IMR-90 (cell line): ENCODE results near the gene TNFSF9. TPM values are rescaled to one million over a fixed set of nuclear protein-coding genes. Genes with fewer than 3 reads are reported as not detected.

Experiments
- ATAC-seq: fragments of 200-7000 bp; cut with Tn5 transposase; 2 replicates; pipeline ENCODE4 v1.9.1; 2020; ENCODE audit warnings: low read depth, mild to moderate bottlenecking, moderate library complexity
- BruUV-seq: library from RNA; stranded (reverse); fragments of 400-500 nt; replicated peaks from 2 replicates; lab custom pipeline; 2021; lab: Mats Ljungman, UMichigan
- CTCF ChIA-PET: fragments of 300-600 bp; formaldehyde crosslinking; extraction: SDS; loops from one replicate; lab custom pipeline; 2021; ENCODE audit warnings: antibody characterized with exemption; lab: Yijun Ruan, JAX
- POLR2A ChIA-PET: fragments of 300-600 bp; sonication (Branson Sonifier 250); formaldehyde crosslinking; loops from one replicate; lab custom pipeline; 2022; ENCODE audit warnings: antibody characterized with exemption; ENCODE audit not compliant: unreplicated experiment; lab: Charles Lee
- DNase-seq: peaks from one replicate; pipeline ENCODE4 v3.0.0; 2013
- H2AFZ ChIP-seq: replicated peaks from 2 replicates; pipeline ENCODE3; 2013; ENCODE audit warnings: low read length, mild to moderate bottlenecking; ENCODE audit not compliant: poor library complexity
- H2AK5ac ChIP-seq: 2 replicates; pipeline ENCODE4 v1.6.1; 2013; ENCODE audit warnings: low read depth, low read length, inconsistent platforms
- H2AK9ac ChIP-seq: replicated peaks from 2 replicates; pipeline ENCODE3; 2013; ENCODE audit warnings: mild to moderate bottlenecking, low read depth, low read length, moderate library complexity; ENCODE audit not compliant: poor library complexity
- H2BK120ac ChIP-seq: 2 replicates; pipeline ENCODE4 v1.6.1; 2013; ENCODE audit warnings: low read depth, low read length, inconsistent platforms
- H2BK15ac ChIP-seq: 3 replicates; pipeline ENCODE4 v1.6.1; 2013; ENCODE audit warnings: low read depth, low read length, inconsistent platforms
- H2BK20ac ChIP-seq: 2 replicates; pipeline ENCODE4 v1.6.1; 2013; ENCODE audit warnings: low read depth, mild to moderate bottlenecking, inconsistent platforms, low read length, moderate library complexity
- H2BK5ac ChIP-seq: 2 replicates; pipeline ENCODE4 v1.6.1; 2013; ENCODE audit warnings: mild to moderate bottlenecking, low read depth, low read length, inconsistent platforms; ENCODE audit not compliant: poor library complexity, severe bottlenecking
- H3K14ac ChIP-seq: replicated peaks from 2 replicates; pipeline ENCODE4 v1.6.1; 2013; ENCODE audit warnings: low read depth, low read length, inconsistent platforms
- H3K18ac ChIP-seq: 2 replicates; pipeline ENCODE4 v1.6.1; 2013; ENCODE audit warnings: low read depth, low read length, control low read depth
- H3K23ac ChIP-seq: 2 replicates; pipeline ENCODE4 v1.6.1; 2013; ENCODE audit warnings: low read depth, low read length, inconsistent platforms
- H3K27ac ChIP-seq: 2 replicates; pipeline ENCODE4 v1.5.1; 2013; ENCODE audit warnings: mild to moderate bottlenecking, control low read depth, low read length; ENCODE audit not compliant: insufficient read depth
- H3K27me3 ChIP-seq: 2 replicates; pipeline ENCODE4 v1.6.1; 2013; ENCODE audit warnings: low read length; ENCODE audit not compliant: control insufficient read depth, insufficient read depth
- H3K36me3 ChIP-seq: 2 replicates; pipeline ENCODE4 v1.6.1; 2013; ENCODE audit warnings: low read length, mixed read lengths; ENCODE audit not compliant: control insufficient read depth, insufficient read depth
- H3K4ac ChIP-seq: 2 replicates; pipeline ENCODE4 v1.6.1; 2013; ENCODE audit warnings: low read depth, low read length, inconsistent platforms
- H3K4me1 ChIP-seq: 2 replicates; pipeline ENCODE4 v1.6.1; 2013; ENCODE audit warnings: low read length, mixed read lengths; ENCODE audit not compliant: control insufficient read depth, insufficient read depth
- H3K4me2 ChIP-seq: 2 replicates; pipeline ENCODE4 v1.6.1; 2013; ENCODE audit warnings: low read depth, mild to moderate bottlenecking, control low read depth, low read length, moderate library complexity
- H3K4me3 ChIP-seq: 2 replicates; pipeline ENCODE4 v1.5.1; 2013; ENCODE audit warnings: low read depth, mild to moderate bottlenecking, control low read depth, low read length, moderate library complexity; ENCODE audit not compliant: insufficient read depth
- H3K56ac ChIP-seq: 2 replicates; pipeline ENCODE4 v1.6.1; 2013; ENCODE audit warnings: low read length, inconsistent platforms; ENCODE audit not compliant: insufficient read depth; ENCODE audit errors: extremely low read depth
- H3K79me1 ChIP-seq, 2 experiments: 2 replicates each; pipeline ENCODE4 v1.6.1; 2013; ENCODE audit warnings: low read length in 2 of 2, inconsistent platforms in 1 of 2, low read depth in 1 of 2
- H3K9ac ChIP-seq: 2 replicates; pipeline ENCODE4 v1.6.1; 2013; ENCODE audit warnings: low read depth, low read length, control low read depth
- H3K9me1 ChIP-seq: 2 replicates; pipeline ENCODE4 v1.6.1; 2013; ENCODE audit warnings: low read length, inconsistent platforms; ENCODE audit not compliant: insufficient read depth
- H3K9me3 ChIP-seq: 2 replicates; pipeline ENCODE4 v1.6.1; 2013; ENCODE audit warnings: low read length; ENCODE audit not compliant: control insufficient read depth, insufficient read depth
- H4K20me1 ChIP-seq: 2 replicates; pipeline ENCODE4 v1.6.1; 2013; ENCODE audit warnings: low read length, inconsistent platforms; ENCODE audit not compliant: insufficient read depth
- H4K5ac ChIP-seq: 2 replicates; pipeline ENCODE4 v1.6.1; 2013; ENCODE audit warnings: mild to moderate bottlenecking, low read depth, low read length, control low read depth
- H4K8ac ChIP-seq, 2 experiments: 2 replicates each; pipeline ENCODE4 v1.6.1; 2013; ENCODE audit warnings: low read depth in 2 of 2, low read length in 2 of 2, control low read depth in 1 of 2, inconsistent platforms in 1 of 2
- H4K91ac ChIP-seq: 2 replicates; pipeline ENCODE4 v1.6.1; 2013; ENCODE audit warnings: low read depth, low read length, inconsistent platforms; ENCODE audit not compliant: insufficient read depth
- CEBPB ChIP-seq: IDR thresholded peaks from 2 replicates; pipeline ENCODE4 v1.6.1; 2012; ENCODE audit warnings: low read depth, low read length, improper control_type of control experiment
- CHD1 ChIP-seq: IDR thresholded peaks from 2 replicates; pipeline ENCODE4 v1.6.1; 2012; ENCODE audit warnings: low read depth, low read length, improper control_type of control experiment
- FOS ChIP-seq: fragments of 150-350 bp; IDR thresholded peaks from 2 replicates; pipeline ENCODE4 v1.6.1; 2016; ENCODE audit warnings: low read depth, low read length
- MAFK ChIP-seq: IDR thresholded peaks from 2 replicates; pipeline ENCODE4 v1.6.1; 2012; ENCODE audit warnings: low read depth, low read length, improper control_type of control experiment
- MAZ ChIP-seq: IDR thresholded peaks from 2 replicates; pipeline ENCODE4 v1.6.1; 2012; ENCODE audit warnings: low read depth, mild to moderate bottlenecking, low read length, improper control_type of control experiment, moderate library complexity, borderline replicate concordance
- RCOR1 ChIP-seq: IDR thresholded peaks from 2 replicates; pipeline ENCODE4 v1.6.1; 2012; ENCODE audit warnings: mild to moderate bottlenecking, low read length, improper control_type of control experiment; ENCODE audit not compliant: insufficient replicate concordance
- RFX5 ChIP-seq: IDR thresholded peaks from 2 replicates; pipeline ENCODE4 v1.8.0; 2012; ENCODE audit warnings: low read depth, mild to moderate bottlenecking, low read length, moderate library complexity
- SMC3 ChIP-seq: fragments of 150-350 bp; IDR thresholded peaks from 2 replicates; pipeline ENCODE4 v1.6.1; 2016; ENCODE audit warnings: low read depth, mild to moderate bottlenecking, antibody characterized with exemption, low read length, moderate library complexity
- WGBS, 2 experiments: methylation state at CpG; one replicate each; pipeline versions ENCODE4 v1.1.5 to v1.1.7; 2013; ENCODE audit warnings: missing lambda C conversion rate in 2 of 2; ENCODE audit not compliant: insufficient read length in 1 of 2; ENCODE audit errors: extremely low coverage in 2 of 2; 5-methylcytosine and 5-hydroxymethylcytosine counted together
- dilution Hi-C: fragments of 300-500 bp; cut with HindIII; formaldehyde crosslinking; loops from one replicate; pipeline ENCODE4 v1.14.3; 2018; ENCODE audit warnings: low sequenced_read_pairs; ENCODE audit not compliant: unreplicated experiment
- in situ Hi-C: fragments of 300-500 bp; cut with MboI; formaldehyde crosslinking; loops from 3 replicates; pipeline ENCODE4 v1.14.3; 2019; ENCODE audit warnings: low sequenced_read_pairs, inconsistent platforms, mixed read lengths
- intact Hi-C: fragments of 100-400 bp; cut with micrococcal nuclease; formaldehyde crosslinking; loops from 2 replicates; pipeline ENCODE4 v1.10.0; 2022
- polyA plus RNA-seq, 3 experiments: library from polyadenylated mRNA; depleted of rRNA; stranded (reverse); fragments of >200 nt; gene quantifications; 2 replicates each; pipeline ENCODE4 v1.2.3, GENCODE V29; 2012; ENCODE audit warnings: low replicate concordance in 1 of 3
- total RNA-seq: library from RNA; depleted of rRNA; stranded (reverse); fragments of >200 nt; gene quantifications from 2 replicates; pipeline ENCODE4 v1.2.3, GENCODE V29; 2012
- TF ChIP-seq, protein P1 (sequence below): fragments of 150-350 bp; IDR thresholded peaks from 2 replicates; pipeline ENCODE4 v1.6.1; 2017; ENCODE audit warnings: mild to moderate bottlenecking, antibody characterized with exemption, low read length, low read depth

TNFSF9 gene
- total and polyA plus RNA-seq, 2 of the 4 experiments (the other 2 are of a cell fraction), result 0.10 TPM; not detected in 1

DNA sequence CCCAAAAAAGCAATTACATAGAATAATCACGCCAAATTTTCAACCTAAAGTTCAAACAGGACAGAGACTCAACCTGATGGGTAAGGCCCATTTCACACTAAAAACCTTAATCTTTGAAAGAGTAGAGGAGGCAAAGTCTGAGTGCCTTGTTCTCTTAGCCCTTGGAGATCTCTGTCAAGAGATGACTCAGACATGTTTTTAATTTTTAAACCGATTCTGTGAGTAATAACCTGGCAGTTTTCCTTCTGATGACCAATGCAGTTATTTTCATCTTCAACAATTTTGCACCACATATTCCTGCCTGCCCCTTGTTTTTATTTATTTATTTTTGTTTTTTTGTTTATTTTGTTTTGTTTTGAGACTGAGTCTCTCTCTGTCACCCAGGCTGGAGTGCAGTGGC lies 11.5 kb upstream of the TNFSF9 start:
- ChIA-PET POLR2A (no interaction called here), CTCF (no interaction called here)
- no peaks in the 10 kb centered on the region for H4K20me1 ChIP-seq
- no peak overlapping the region for H4K5ac ChIP-seq
- WGBS, 2 experiments, result no CpG with 5 or more reads among the region's 2 CpGs
- TF ChIP-seq SMC3, result no peak
- TF ChIP-seq FOS, result no peak
- TF ChIP-seq RCOR1, result no peak
- TF ChIP-seq RFX5, result no peak
- TF ChIP-seq MAFK, result no peak
- TF ChIP-seq CHD1, result no peak
- TF ChIP-seq, protein P1, sequence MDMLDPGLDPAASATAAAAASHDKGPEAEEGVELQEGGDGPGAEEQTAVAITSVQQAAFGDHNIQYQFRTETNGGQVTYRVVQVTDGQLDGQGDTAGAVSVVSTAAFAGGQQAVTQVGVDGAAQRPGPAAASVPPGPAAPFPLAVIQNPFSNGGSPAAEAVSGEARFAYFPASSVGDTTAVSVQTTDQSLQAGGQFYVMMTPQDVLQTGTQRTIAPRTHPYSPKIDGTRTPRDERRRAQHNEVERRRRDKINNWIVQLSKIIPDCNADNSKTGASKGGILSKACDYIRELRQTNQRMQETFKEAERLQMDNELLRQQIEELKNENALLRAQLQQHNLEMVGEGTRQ, result no peak
- no peak for TF ChIP-seq MAZ
- no peak for TF ChIP-seq CEBPB
- H2BK120ac ChIP-seq, result no peak overlapping the region
- H3K14ac ChIP-seq, result no peak overlapping the region
- H3K23ac ChIP-seq, result no peak overlapping the region
- no peaks in the 10 kb centered on the region for H3K79me1 ChIP-seq
- no peak overlapping the region for H3K4me2 ChIP-seq
- H3K4ac ChIP-seq, result no peak overlapping the region
- intact Hi-C loops (no loop called here), dilution Hi-C loops (no loop called here), in situ Hi-C loops (loop anchor here (5.0 to 10.0 kb wide), 2 partner anchors 216 to 343 kb away; partner anchors contain the start of genes GPR108 and TRIP10)
- no peaks in the 10 kb centered on the region for H3K9me3 ChIP-seq
- H3K27me3 ChIP-seq, result no peaks in the 10 kb centered on the region
- no peaks in the 10 kb centered on the region for H3K4me1 ChIP-seq
- no peaks in the 10 kb centered on the region for H3K36me3 ChIP-seq
- H3K56ac ChIP-seq, result no peak overlapping the region
- H3K9ac ChIP-seq, result no peak overlapping the region
- ATAC-seq, result no peak
- BruUV-seq, result no TSS peak
- H3K9me1 ChIP-seq, result 0 out of 2 replicates have a peak, but pooled peaks cover 2% of the 10 kb centered on the region
- H2BK5ac ChIP-seq, result no peak overlapping the region
- H2AK5ac ChIP-seq, result no peak overlapping the region
- H4K91ac ChIP-seq, result no peak overlapping the region
- no peak overlapping the region for H4K8ac ChIP-seq
- H2BK15ac ChIP-seq, result no peak overlapping the region
- peak; percentile 61 for DNase-seq
- no peak overlapping the region for H3K27ac ChIP-seq
- H3K4me3 ChIP-seq, result no peak overlapping the region
- H2BK20ac ChIP-seq, result no peak overlapping the region
- no peak overlapping the region for H2AFZ ChIP-seq
- H2AK9ac ChIP-seq, result no peak overlapping the region
- H3K18ac ChIP-seq, result no peak overlapping the region
